SK-N-SH treated with all-trans-retinoic acid at 6 μM for 48 hours (cell line): ENCODE measurements around the gene CCM2.

ENCODE experiments used
- ATAC-seq: fragments of 200-7000 bp; cut with Tn5 transposase; 3 replicates; pipeline ENCODE4 v1.9.1; 2020; ENCODE audit warnings: mild to moderate bottlenecking, moderate library complexity
- ARNTL ChIP-seq: fragments of 450-650 bp; formaldehyde crosslinking; IDR thresholded peaks from 2 replicates; pipeline ENCODE4 v1.5.0; 2020; ENCODE audit warnings: low read depth, mild to moderate bottlenecking, moderate library complexity, borderline replicate concordance
- BACH2 ChIP-seq: fragments of 250-450 bp; sonication (Bioruptor Pico); IDR thresholded peaks from 2 replicates; pipeline ENCODE4 v1.9.0; 2021; ENCODE audit warnings: mild to moderate bottlenecking, borderline replicate concordance
- CSDC2 ChIP-seq: fragments of 250-450 bp; sonication (Bioruptor Pico); IDR thresholded peaks from 2 replicates; pipeline ENCODE4 v1.5.0; 2020; ENCODE audit warnings: mild to moderate bottlenecking, moderate library complexity
- ESRRG ChIP-seq: fragments of 250-450 bp; sonication (Bioruptor Pico); IDR thresholded peaks from 2 replicates; pipeline ENCODE4 v1.6.1; 2021; ENCODE audit warnings: mild to moderate bottlenecking
- GLIS3 ChIP-seq: fragments of 250-450 bp; sonication (Bioruptor Pico); IDR thresholded peaks from 2 replicates; pipeline ENCODE4 v1.5.0; 2020; ENCODE audit warnings: mild to moderate bottlenecking, moderate library complexity
- OSR1 ChIP-seq: fragments of 250-450 bp; sonication (Bioruptor Pico); IDR thresholded peaks from 2 replicates; pipeline ENCODE4 v1.8.0; 2022; ENCODE audit warnings: moderate library complexity, mild to moderate bottlenecking, inconsistent platforms
- PATZ1 ChIP-seq: fragments of 250-450 bp; sonication (Bioruptor Pico); IDR thresholded peaks from 2 replicates; pipeline ENCODE4 v1.8.0; 2020; ENCODE audit warnings: mild to moderate bottlenecking, moderate library complexity, borderline replicate concordance
- PPARA ChIP-seq: fragments of 250-450 bp; sonication (Bioruptor Pico); IDR thresholded peaks from 2 replicates; pipeline ENCODE4 v1.5.0; 2020; ENCODE audit warnings: mild to moderate bottlenecking, borderline replicate concordance
- RARB ChIP-seq: fragments of 250-450 bp; sonication (Bioruptor Pico); IDR thresholded peaks from 2 replicates; pipeline ENCODE4 v1.8.0; 2021; ENCODE audit warnings: mild to moderate bottlenecking, moderate library complexity
- SNAI2 ChIP-seq: fragments of 250-450 bp; sonication (Bioruptor Pico); IDR thresholded peaks from 2 replicates; pipeline ENCODE4 v1.5.0; 2020; ENCODE audit warnings: mild to moderate bottlenecking, moderate library complexity
- TCF4 ChIP-seq: fragments of 250-450 bp; sonication (Bioruptor Pico); IDR thresholded peaks from 2 replicates; pipeline ENCODE4 v1.8.0; 2021; ENCODE audit warnings: mild to moderate bottlenecking, moderate library complexity, borderline replicate concordance
- TOX ChIP-seq: fragments of 250-450 bp; sonication (Bioruptor Pico); IDR thresholded peaks from 2 replicates; pipeline ENCODE4 v1.8.0; 2021; ENCODE audit warnings: mild to moderate bottlenecking, moderate library complexity, borderline replicate concordance
- ZC3H10 ChIP-seq: fragments of 250-450 bp; sonication (Bioruptor Pico); IDR thresholded peaks from 2 replicates; pipeline ENCODE4 v1.5.1; 2021; ENCODE audit warnings: mild to moderate bottlenecking, moderate library complexity
- ZFP3 ChIP-seq: fragments of 250-450 bp; sonication (Bioruptor Pico); IDR thresholded peaks from 2 replicates; pipeline ENCODE4 v1.5.0; 2020; ENCODE audit warnings: mild to moderate bottlenecking, moderate library complexity
- ZFP30 ChIP-seq: fragments of 450-650 bp; formaldehyde crosslinking; IDR thresholded peaks from 2 replicates; pipeline ENCODE4 v1.5.0; 2022; ENCODE audit warnings: mild to moderate bottlenecking, moderate library complexity
- ZNF565 ChIP-seq: fragments of 450-650 bp; formaldehyde crosslinking; conservative IDR thresholded peaks from 2 replicates; pipeline ENCODE4 v1.5.0; 2020; ENCODE audit warnings: low read depth, mild to moderate bottlenecking, moderate library complexity
- ZNF70 ChIP-seq: fragments of 450-650 bp; formaldehyde crosslinking; IDR thresholded peaks from 2 replicates; pipeline ENCODE4 v1.5.0; 2020; ENCODE audit warnings: mild to moderate bottlenecking, moderate library complexity
- ZNF8 ChIP-seq: fragments of 450-650 bp; formaldehyde crosslinking; IDR thresholded peaks from 2 replicates; pipeline ENCODE4 v1.5.0; 2020; ENCODE audit warnings: mild to moderate bottlenecking, moderate library complexity
- TF ChIP-seq, protein P1 (sequence below): fragments of 250-450 bp; sonication (Bioruptor Pico); IDR thresholded peaks from 2 replicates; pipeline ENCODE4 v1.5.1; 2021; ENCODE audit warnings: mild to moderate bottlenecking, moderate library complexity
- TF ChIP-seq, protein P2 (sequence below): fragments of 250-450 bp; sonication (Bioruptor Pico); IDR thresholded peaks from 2 replicates; pipeline ENCODE4 v1.5.1; 2020; ENCODE audit warnings: low read depth, mild to moderate bottlenecking, moderate library complexity
- TF ChIP-seq, protein P3 (sequence below): fragments of 250-450 bp; sonication (Bioruptor Pico); IDR thresholded peaks from 2 replicates; pipeline ENCODE4 v1.8.0; 2021; ENCODE audit warnings: low read depth, mild to moderate bottlenecking, moderate library complexity, borderline replicate concordance

The CCM2 gene

GRCh38 chr7:44963364-44964290 lies 36.4 kb upstream of the CCM2 start:
- ATAC-seq: no peak
- TF ChIP-seq RARB (CRISPR knock-in tag) (no peak), ZC3H10 (CRISPR knock-in tag) (no peak), BACH2 (CRISPR knock-in tag) (no peak), PPARA (CRISPR knock-in tag) (no peak), SNAI2 (CRISPR knock-in tag) (no peak), ZNF565 (CRISPR knock-in tag) (no peak), GLIS3 (CRISPR knock-in tag) (no peak), ESRRG (CRISPR knock-in tag) (no peak), TCF4 (no peak), ZNF8 (CRISPR knock-in tag) (no peak), ZNF70 (CRISPR knock-in tag) (no peak)
- TF ChIP-seq, protein P1, sequence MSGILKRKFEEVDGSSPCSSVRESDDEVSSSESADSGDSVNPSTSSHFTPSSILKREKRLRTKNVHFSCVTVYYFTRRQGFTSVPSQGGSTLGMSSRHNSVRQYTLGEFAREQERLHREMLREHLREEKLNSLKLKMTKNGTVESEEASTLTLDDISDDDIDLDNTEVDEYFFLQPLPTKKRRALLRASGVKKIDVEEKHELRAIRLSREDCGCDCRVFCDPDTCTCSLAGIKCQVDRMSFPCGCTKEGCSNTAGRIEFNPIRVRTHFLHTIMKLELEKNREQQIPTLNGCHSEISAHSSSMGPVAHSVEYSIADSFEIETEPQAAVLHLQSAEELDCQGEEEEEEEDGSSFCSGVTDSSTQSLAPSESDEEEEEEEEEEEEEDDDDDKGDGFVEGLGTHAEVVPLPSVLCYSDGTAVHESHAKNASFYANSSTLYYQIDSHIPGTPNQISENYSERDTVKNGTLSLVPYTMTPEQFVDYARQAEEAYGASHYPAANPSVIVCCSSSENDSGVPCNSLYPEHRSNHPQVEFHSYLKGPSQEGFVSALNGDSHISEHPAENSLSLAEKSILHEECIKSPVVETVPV (CRISPR knock-in tag): no peak
- TF ChIP-seq, protein P2, sequence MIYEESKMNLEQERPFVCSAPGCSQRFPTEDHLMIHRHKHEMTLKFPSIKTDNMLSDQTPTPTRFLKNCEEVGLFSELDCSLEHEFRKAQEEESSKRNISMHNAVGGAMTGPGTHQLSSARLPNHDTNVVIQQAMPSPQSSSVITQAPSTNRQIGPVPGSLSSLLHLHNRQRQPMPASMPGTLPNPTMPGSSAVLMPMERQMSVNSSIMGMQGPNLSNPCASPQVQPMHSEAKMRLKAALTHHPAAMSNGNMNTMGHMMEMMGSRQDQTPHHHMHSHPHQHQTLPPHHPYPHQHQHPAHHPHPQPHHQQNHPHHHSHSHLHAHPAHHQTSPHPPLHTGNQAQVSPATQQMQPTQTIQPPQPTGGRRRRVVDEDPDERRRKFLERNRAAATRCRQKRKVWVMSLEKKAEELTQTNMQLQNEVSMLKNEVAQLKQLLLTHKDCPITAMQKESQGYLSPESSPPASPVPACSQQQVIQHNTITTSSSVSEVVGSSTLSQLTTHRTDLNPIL (CRISPR knock-in tag): no peak
- TF ChIP-seq, protein P3, sequence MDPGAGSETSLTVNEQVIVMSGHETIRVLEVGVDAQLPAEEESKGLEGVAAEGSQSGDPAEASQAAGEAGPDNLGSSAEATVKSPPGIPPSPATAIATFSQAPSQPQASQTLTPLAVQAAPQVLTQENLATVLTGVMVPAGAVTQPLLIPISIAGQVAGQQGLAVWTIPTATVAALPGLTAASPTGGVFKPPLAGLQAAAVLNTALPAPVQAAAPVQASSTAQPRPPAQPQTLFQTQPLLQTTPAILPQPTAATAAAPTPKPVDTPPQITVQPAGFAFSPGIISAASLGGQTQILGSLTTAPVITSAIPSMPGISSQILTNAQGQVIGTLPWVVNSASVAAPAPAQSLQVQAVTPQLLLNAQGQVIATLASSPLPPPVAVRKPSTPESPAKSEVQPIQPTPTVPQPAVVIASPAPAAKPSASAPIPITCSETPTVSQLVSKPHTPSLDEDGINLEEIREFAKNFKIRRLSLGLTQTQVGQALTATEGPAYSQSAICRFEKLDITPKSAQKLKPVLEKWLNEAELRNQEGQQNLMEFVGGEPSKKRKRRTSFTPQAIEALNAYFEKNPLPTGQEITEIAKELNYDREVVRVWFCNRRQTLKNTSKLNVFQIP (CRISPR knock-in tag): no peak

- peak; percentile 68 for ATAC-seq
- TF ChIP-seq, protein P2 (CRISPR knock-in tag): no peak
- TF ChIP-seq TCF4 (no peak), TOX (CRISPR knock-in tag) (no peak), OSR1 (CRISPR knock-in tag) (no peak), CSDC2 (no peak), ZNF70 (CRISPR knock-in tag) (no peak), RARB (CRISPR knock-in tag) (no peak), ZFP3 (no peak)
- TF ChIP-seq, protein P1 (CRISPR knock-in tag): no peak
- TF ChIP-seq, all 23 proteins: peak for 0
These were observed 35.6 kb upstream of the CCM2 start for GRCh38 chr7:44964384-44964830.

- peak; percentile 7; the same call in 2 of the 3 replicates for ATAC-seq
- TF ChIP-seq ESRRG (CRISPR knock-in tag): no peak
- peak; percentile 95 for TF ChIP-seq ZFP3
These were observed 35.1 kb upstream of the CCM2 start for GRCh38 chr7:44964831-44965440.

DNA sequence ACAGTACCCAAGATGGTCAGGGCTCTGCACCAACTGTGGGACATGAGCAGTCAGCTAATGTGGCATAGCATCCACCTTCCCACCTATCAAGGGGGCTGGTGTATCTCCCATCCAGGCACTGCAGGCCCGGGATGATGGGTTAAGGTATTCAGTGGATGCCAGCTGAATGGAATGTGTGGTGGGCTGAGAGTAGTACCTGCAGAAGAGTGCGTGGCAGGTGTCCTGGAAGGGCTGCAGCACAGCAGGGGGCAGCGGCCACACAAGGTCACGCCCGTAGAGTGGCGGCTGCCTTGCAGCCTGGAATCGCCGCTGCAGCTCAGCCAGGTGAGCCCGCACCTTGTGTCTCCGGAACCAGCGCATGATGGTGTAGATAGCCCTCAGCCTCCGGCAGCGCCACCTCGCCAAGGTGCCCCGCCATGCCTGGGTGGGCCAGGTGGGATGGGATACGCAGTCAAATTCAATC lies 34.5 kb upstream of the CCM2 start:
- ATAC-seq: no peak
- TF ChIP-seq ZNF565 (CRISPR knock-in tag) (no peak), ESRRG (CRISPR knock-in tag) (no peak), ZNF8 (CRISPR knock-in tag) (no peak), ZFP30 (CRISPR knock-in tag) (no peak), PATZ1 (no peak), CSDC2 (no peak), TOX (CRISPR knock-in tag) (no peak), PPARA (CRISPR knock-in tag) (no peak), ARNTL (CRISPR knock-in tag) (no peak), ZNF70 (CRISPR knock-in tag) (no peak)
- TF ChIP-seq, protein P1 (CRISPR knock-in tag): no peak
- TF ChIP-seq, protein P2 (CRISPR knock-in tag): no peak
